ENCODE data around the gene KREMEN2.

Gene KREMEN2

DNA sequence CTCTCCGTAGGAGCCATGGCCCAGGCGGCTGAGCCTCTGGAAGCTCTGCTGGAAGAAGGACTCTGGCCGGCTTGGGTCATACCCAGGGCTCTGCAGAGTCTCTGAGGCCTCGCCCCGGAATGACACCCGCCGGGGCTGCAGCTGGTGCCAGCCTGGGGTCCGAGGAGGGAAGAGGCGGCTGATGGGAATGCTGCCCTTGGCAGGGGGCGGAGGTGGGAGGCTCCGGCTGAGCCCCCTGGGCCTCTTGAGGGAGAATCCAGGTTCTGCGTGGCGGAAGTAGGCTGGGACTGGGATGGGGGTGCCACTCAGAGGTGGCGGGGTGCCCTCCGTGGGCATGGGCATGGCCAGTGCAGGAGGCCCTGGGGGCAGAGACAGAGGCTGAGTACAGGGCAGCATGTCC is 12.6 kb downstream of the KREMEN2 start:
- TF ChIP-seq, protein P1, sequence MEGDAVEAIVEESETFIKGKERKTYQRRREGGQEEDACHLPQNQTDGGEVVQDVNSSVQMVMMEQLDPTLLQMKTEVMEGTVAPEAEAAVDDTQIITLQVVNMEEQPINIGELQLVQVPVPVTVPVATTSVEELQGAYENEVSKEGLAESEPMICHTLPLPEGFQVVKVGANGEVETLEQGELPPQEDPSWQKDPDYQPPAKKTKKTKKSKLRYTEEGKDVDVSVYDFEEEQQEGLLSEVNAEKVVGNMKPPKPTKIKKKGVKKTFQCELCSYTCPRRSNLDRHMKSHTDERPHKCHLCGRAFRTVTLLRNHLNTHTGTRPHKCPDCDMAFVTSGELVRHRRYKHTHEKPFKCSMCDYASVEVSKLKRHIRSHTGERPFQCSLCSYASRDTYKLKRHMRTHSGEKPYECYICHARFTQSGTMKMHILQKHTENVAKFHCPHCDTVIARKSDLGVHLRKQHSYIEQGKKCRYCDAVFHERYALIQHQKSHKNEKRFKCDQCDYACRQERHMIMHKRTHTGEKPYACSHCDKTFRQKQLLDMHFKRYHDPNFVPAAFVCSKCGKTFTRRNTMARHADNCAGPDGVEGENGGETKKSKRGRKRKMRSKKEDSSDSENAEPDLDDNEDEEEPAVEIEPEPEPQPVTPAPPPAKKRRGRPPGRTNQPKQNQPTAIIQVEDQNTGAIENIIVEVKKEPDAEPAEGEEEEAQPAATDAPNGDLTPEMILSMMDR (IDR thresholded peaks at IDR 0.05; ENCODE audit: low read depth, low read length) = no peak
- peaks cover 66% of the 10 kb centered on the region for H3K36me3 ChIP-seq
- peaks cover 19% of the 10 kb centered on the region for H3K4me1 ChIP-seq

DNA sequence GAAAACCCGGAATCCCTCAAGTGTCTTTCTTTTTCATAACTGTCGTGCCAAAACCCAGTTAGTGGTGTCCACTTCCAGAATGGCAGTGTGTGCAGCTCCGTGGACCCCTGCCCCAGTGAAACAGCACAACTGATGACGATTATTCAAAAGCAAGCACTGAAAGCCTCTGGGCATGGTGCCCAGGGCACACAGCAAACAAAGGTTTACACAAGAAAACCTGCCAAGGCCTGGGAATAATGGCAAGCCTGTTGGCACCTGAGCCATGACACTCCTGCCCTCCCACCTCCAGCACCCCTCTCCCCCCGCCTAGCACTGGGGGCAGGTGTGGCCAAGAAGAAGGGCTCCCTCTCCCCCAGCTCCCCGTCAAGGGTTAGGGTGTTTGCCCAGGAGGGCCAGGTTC is 13.4 kb downstream of the KREMEN2 start:
- DNase-seq = no peak
- TF ChIP-seq, protein P1 (IDR thresholded peaks at IDR 0.05; ENCODE audit: low read depth, low read length) = no peak
- Histone ChIP-seq H3K4me3 (ENCODE audit: low read depth, low read length) (no peak overlapping the region), H3K27me3 (no peaks in the 10 kb centered on the region), H3K36me3 (peaks cover 59% of the 10 kb centered on the region), H3K9me3 (no peaks in the 10 kb centered on the region), H3K4me1 (peaks cover 15% of the 10 kb centered on the region)

More for the DNA sequence above, 12.6 kb downstream of the KREMEN2 start:
- no peak for DNase-seq
- Histone ChIP-seq H3K27me3 (no peaks in the 10 kb centered on the region), H3K9me3 (no peaks in the 10 kb centered on the region), H3K4me3 (ENCODE audit: low read depth, low read length) (no peak overlapping the region)

DNA sequence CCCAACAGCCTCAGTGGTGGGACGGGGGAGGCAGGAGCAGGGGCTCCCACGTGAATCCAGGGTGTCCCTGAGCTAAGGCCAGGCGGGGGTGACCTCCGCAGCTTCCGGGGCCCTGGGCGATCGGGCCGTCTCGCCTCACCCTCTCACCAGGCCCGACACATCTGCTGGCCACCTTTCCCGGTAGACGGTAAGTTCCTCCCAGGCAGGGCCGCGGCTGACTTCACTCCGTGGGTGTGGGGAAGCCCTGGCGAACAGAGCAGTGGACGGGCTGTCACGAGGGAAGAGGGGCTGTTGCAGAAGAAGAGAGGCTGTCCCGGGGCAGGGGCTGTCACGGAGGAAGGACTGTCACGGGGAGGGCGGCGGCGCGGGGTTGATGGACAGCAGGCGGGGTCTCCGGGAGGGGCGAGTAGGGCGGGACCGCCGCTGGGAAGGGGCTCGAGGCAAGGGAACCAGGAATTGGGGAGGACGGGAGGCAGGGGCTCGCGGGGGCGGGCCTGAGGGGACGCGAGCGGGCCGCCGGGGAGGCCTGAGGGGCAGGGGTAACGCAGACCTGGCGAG is 15.7 kb downstream of the KREMEN2 start:
- Histone ChIP-seq H3K9me3 (no peaks in the 10 kb centered on the region), H3K4me3 (ENCODE audit: low read depth, low read length) (peak overlapping the region; percentile 75), H3K4me1 (peaks cover 3% of the 10 kb centered on the region), H3K36me3 (peaks cover 36% of the 10 kb centered on the region), H3K27me3 (no peaks in the 10 kb centered on the region)
- TF ChIP-seq, protein P1 (IDR thresholded peaks at IDR 0.05; ENCODE audit: low read depth, low read length) = no peak
- peak; percentile 53 for DNase-seq

DNA sequence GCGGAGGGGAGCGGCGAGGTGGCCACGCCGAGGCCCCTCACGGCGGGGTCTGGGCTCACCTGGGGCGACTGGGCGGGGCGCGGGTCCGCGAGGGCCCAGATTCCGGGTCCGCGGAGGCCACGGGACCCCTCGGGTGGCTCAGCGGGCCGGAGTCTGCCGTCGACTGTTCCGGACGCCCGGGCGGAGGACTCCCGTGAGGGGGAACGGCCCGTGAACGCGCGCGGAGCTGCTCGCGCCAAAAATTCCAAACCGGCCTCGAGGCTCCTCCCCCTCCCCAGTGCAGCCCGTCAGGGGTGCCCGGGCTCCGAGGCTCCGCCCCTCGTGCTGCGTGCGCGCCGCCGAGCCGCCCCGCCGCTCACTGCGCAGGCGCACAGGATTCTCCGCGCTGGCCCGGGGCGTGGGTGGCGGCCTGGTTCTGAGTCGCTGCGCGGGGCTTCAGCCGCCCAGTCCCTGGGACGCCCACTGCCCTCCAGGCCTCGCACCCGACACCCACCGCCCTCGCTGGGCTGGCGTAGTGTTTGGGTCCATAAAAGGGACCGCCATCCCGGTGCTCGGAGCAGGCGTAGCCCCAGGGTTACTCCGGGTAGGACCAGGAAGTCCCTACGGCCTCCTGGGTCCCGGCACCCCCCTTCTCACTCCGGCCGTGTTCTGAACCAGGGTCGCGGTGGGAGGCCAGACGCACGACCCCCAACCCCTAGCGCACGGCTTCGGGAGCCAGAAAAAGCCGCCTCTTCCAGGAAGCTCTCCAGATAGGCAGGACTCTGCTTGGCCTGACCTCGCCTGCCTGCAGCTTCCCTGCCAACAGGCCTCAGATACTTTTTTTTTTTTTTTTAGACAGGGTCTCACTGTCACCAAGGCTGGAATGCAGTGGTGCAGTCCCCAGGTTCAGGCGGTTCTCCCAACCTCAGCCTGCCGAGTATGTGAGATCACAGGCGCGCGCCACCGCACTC is 16.4 kb downstream of the KREMEN2 start, which contains the start of gene PKMYT1:
TSS of gene PKMYT1 (minus strand) at position 220 of the 950 bp plus-strand sequence. CDS start 789 bp downstream, outside the sequence.
- no peaks in the 10 kb centered on the region for H3K27me3 ChIP-seq
- TF ChIP-seq, protein P1 (IDR thresholded peaks at IDR 0.05; ENCODE audit: low read depth, low read length) = no peak
- H3K36me3 ChIP-seq = peaks cover 28% of the 10 kb centered on the region
- H3K4me3 ChIP-seq (ENCODE audit: low read depth, low read length) = peak within 1 kb of the TSS; percentile 75
- DNase-seq = peak; percentile 95
- peaks cover 3% of the 10 kb centered on the region for H3K4me1 ChIP-seq
- no peaks in the 10 kb centered on the region for H3K9me3 ChIP-seq

DNA sequence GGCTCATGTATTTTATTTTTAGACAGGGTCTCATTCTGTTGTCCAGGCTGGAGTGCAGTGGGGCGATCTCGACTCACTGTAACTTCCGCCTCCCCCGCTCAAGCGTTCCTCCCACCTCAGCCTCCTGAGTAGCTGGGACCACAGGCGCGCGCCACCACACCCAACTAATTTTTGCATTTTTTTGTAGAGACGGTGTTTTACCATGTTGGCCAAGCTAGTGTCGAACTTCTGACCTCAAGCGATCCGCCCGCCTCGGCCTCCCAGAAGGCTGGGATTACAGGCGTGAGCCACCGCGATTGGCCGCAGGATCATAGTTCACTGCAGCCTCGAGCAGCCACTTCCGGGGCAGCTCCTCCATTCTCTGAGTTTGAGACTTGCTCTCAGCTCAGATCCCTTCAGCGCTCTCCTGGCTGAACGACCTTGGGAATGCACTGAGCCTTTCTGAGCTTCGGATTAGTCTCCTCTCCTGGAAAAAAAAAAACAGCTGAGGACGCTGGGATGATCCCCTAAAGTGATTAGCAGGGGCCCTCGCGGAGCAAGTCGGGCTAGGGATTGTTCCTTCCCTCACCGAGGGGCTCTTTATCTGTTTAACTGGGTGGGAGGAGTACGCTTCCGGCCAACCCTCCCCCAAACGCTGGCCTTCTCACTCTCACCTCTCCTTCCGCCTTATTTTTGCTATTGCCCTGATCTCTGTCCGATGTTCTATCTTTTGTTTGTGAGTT is 17.3 kb downstream of the KREMEN2 start:
- DNase-seq = no peak
- Histone ChIP-seq H3K4me3 (ENCODE audit: low read depth, low read length) (no peak overlapping the region), H3K27me3 (no peaks in the 10 kb centered on the region), H3K4me1 (peaks cover 3% of the 10 kb centered on the region), H3K36me3 (peaks cover 20% of the 10 kb centered on the region), H3K9me3 (no peaks in the 10 kb centered on the region)
- TF ChIP-seq, protein P1 (IDR thresholded peaks at IDR 0.05; ENCODE audit: low read depth, low read length) = no peak

Data from BE2C (cell line).